PC-9 (cell line): ENCODE results near the gene TENM4.

ENCODE experiments used
- CTCF ChIP-seq: fragments of 200-600 bp; sonication (generic); conservative IDR thresholded peaks from 2 replicates; pipeline ENCODE4 v1.6.1; 2017; ENCODE audit warnings: mixed run types, antibody characterized with exemption, mild to moderate bottlenecking, moderate library complexity
- EZH2 ChIP-seq: fragments of 200-600 bp; sonication (generic); IDR thresholded peaks from 2 replicates; pipeline ENCODE4 v1.8.0; 2017; ENCODE audit warnings: antibody characterized with exemption, low read depth

DNA sequence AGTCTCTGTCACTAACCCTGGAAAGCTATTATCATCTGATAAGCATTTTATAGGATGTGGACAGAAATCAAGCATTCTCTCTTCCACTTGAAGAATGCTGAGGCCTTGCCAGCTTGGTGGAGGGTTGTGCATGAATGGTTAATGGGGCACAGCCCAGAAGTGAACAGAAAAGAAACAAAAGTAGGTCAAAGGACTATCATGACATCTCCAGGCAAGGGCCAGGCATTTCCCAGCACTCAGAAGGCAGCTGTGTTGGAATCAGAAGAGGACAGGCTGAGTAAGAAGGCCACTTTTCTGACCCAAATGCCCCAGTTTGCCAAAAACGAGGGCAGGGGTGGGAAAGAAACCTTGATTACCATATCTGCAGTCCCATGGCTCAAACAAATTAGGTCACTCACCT, 12.4 kb downstream of the TENM4 start:
- TF ChIP-seq CTCF (no peak), EZH2 (no peak)
